Transverse colon (tissue), 4 donors: Measurements from ENCODE around the gene PRPF6. TPM values are rescaled to one million over a fixed set of nuclear protein-coding genes. Genes with fewer than 3 reads are reported as not detected.

Source experiments
- DNase-seq: peaks from one replicate; pipeline ENCODE4 v3.0.0-alpha.2; 2019
- H3K27ac ChIP-seq, 4 donors: fragments of 200-600 bp; sonication (generic); 2 replicates each; pipeline ENCODE4 v1.5.1; 2016 to 2018; ENCODE audit warnings: inconsistent platforms in 4 of 4
- H3K27me3 ChIP-seq: fragments of 200-600 bp; sonication (generic); 2 replicates; pipeline ENCODE4 v1.5.1; 2017; ENCODE audit warnings: inconsistent platforms
- H3K36me3 ChIP-seq, 4 donors: fragments of 200-600 bp; sonication (generic); 2 replicates each; pipeline ENCODE4 v1.5.1; 2017 to 2019; ENCODE audit warnings: inconsistent platforms in 4 of 4
- H3K4me1 ChIP-seq, 4 donors: fragments of 200-600 bp; sonication (generic); 2 replicates each; pipeline ENCODE4 v1.5.1; 2017 to 2020; ENCODE audit warnings: inconsistent platforms in 4 of 4
- H3K4me3 ChIP-seq, 4 donors: fragments of 200-600 bp; sonication (generic); 1 replicate in 1 of 4; 2 replicates in 3 of 4; pipeline versions ENCODE4 v1.5.1 to v1.6.1; 2017 to 2019; ENCODE audit warnings: inconsistent platforms in 4 of 4
- H3K9me3 ChIP-seq, 2 donors: fragments of 200-600 bp; sonication (generic); 2 replicates each; pipeline ENCODE4 v1.5.1; 2017 to 2019; ENCODE audit warnings: inconsistent platforms in 2 of 2
- CTCF ChIP-seq, 5 experiments: fragments of 200-600 bp in 3 of 5; fragments of 450-650 bp in 2 of 5; sonication (generic) in 3 of 5; IDR thresholded peaks; 1 replicate in 2 of 5; 2 replicates in 3 of 5; pipeline ENCODE4 v1.5.1; 2016 to 2017; ENCODE audit warnings: antibody characterized with exemption in 5 of 5, inconsistent platforms in 3 of 5, mild to moderate bottlenecking in 2 of 5, moderate library complexity in 1 of 5
- EP300 ChIP-seq: sonication (generic); formaldehyde crosslinking; IDR thresholded peaks from one replicate; pipeline ENCODE4 v1.6.1; 2017; ENCODE audit warnings: antibody characterized with exemption, low read depth
- POLR2A ChIP-seq: fragments of 450-650 bp; IDR thresholded peaks from one replicate; pipeline ENCODE4 v1.6.1; 2016; ENCODE audit warnings: antibody characterized with exemption, mild to moderate bottlenecking, moderate library complexity
- POLR2AphosphoS5 ChIP-seq, 3 donors: sonication (generic); formaldehyde crosslinking; IDR thresholded peaks; one replicate each; pipeline ENCODE4 v1.6.1; 2016; ENCODE audit warnings: antibody characterized with exemption in 3 of 3
- WGBS, 2 donors: methylation state at CpG; one replicate each; pipeline ENCODE4 v1.1.5; 2018; ENCODE audit warnings: low coverage in 1 of 2; 5-methylcytosine and 5-hydroxymethylcytosine counted together
- in situ Hi-C, 4 donors: fragments of 200-750 bp; cut with MboI; loops; one replicate each; pipeline versions ENCODE4 v1.15.0 to v1.15.1; 2017; ENCODE audit warnings: low sequenced_read_pairs in 3 of 4, low pct_ligation_motif_present in 1 of 4, low pct_unique_long_range_greater_than_20kb in 1 of 4
- intact Hi-C: fragments of 100-400 bp; cut with DNase I; formaldehyde crosslinking; loops from one replicate; pipeline ENCODE4 v1.15.1; 2023; ENCODE audit warnings: low total_unique reads
- total RNA-seq, 4 donors: library from RNA; depleted of rRNA; stranded (reverse); fragments of >200 nt; gene quantifications; one replicate each; pipeline ENCODE4 v1.1.0, GENCODE V29; 2016

PRPF6 gene
- total RNA-seq, 4 donors from 2014 or later = 29.2 to 55.7 (median 51.8) TPM

- Histone ChIP-seq H3K9me3 (no peaks in the 10 kb centered on the region), H3K27ac (peak overlapping the region; percentile 8 to 48 (median 36)), H3K36me3 (no peaks in the 10 kb centered on the region), H3K4me1 (peaks cover 0 to 5% (median 0%) of the 10 kb centered on the region in 4 donors), H3K4me3 (no peak overlapping the region), H3K27me3 (peaks cover 64% of the 10 kb centered on the region)
- 49% methylated on average over 20 of the region's 22 CpGs; no CpG with 5 or more reads in 1 of the 2 donors for WGBS, 2 donors
- no peak for TF ChIP-seq CTCF (IDR thresholded peaks at IDR 0.05)
- TF ChIP-seq EP300 = no peak
- no peak for TF ChIP-seq POLR2A
- intact Hi-C loops (no loop called here), in situ Hi-C loops (no loop called here)
- DNase-seq = no peak
These were observed 75.1 kb downstream of the PRPF6 start for GRCh38 chr20:64055893-64056638.

GRCh38 chr20:64056639-64056888 lies 75.6 kb downstream of the PRPF6 start:
- Histone ChIP-seq H3K27me3 (peaks cover 59% of the 10 kb centered on the region), H3K27ac (peak overlapping the region; percentile 8 to 47 (median 29)), H3K36me3 (no peaks in the 10 kb centered on the region), H3K4me3 (no peak overlapping the region), H3K4me1 (peaks cover 0 to 5% (median 0%) of the 10 kb centered on the region in 4 donors), H3K9me3 (no peaks in the 10 kb centered on the region)
- in situ Hi-C loops (no loop called here), intact Hi-C loops (no loop called here)
- 33% methylated on average over 7 of the region's 7 CpGs; no CpG with 5 or more reads in 1 of the 2 donors for WGBS, 2 donors
- DNase-seq = no peak
- TF ChIP-seq POLR2A (no peak), EP300 (no peak), CTCF (IDR thresholded peaks at IDR 0.05) (no peak), POLR2AphosphoS5 (IDR thresholded peaks at IDR 0.05) (no peak)

- Histone ChIP-seq H3K4me1 (peaks cover 0 to 6% (median 0%) of the 10 kb centered on the region in 4 donors), H3K27ac (peak overlapping the region; percentile 8 to 47 (median 29)), H3K9me3 (no peaks in the 10 kb centered on the region), H3K4me3 (no peak overlapping the region), H3K36me3 (no peaks in the 10 kb centered on the region), H3K27me3 (peaks cover 54% of the 10 kb centered on the region)
- DNase-seq = no peak
- intact Hi-C loops (no loop called here), in situ Hi-C loops (no loop called here)
- 40 to 49% methylated on average over 1 to 34 of the region's 39 CpGs for WGBS, 2 donors
- TF ChIP-seq POLR2A = no peak
- TF ChIP-seq EP300 = no peak
- TF ChIP-seq CTCF (IDR thresholded peaks at IDR 0.05) = no peak
- no peak for TF ChIP-seq POLR2AphosphoS5 (IDR thresholded peaks at IDR 0.05)
These were observed 76.1 kb downstream of the PRPF6 start for GRCh38 chr20:64056889-64057627.

- intact Hi-C loops (no loop called here), in situ Hi-C loops (no loop called here)
- no peak for TF ChIP-seq EP300
- TF ChIP-seq POLR2A = no peak
- peak; percentile 72 to 85 (median 83) for TF ChIP-seq CTCF (IDR thresholded peaks at IDR 0.05)
- TF ChIP-seq POLR2AphosphoS5 (IDR thresholded peaks at IDR 0.05) = no peak
These were observed 76.9 kb downstream of the PRPF6 start for GRCh38 chr20:64057628-64058498.

More at GRCh38 chr20:64057628-64058498, 76.9 kb downstream of the PRPF6 start:
- peaks cover 46% of the 10 kb centered on the region for H3K27me3 ChIP-seq
- H3K36me3 ChIP-seq = no peaks in the 10 kb centered on the region
- peaks cover 4 to 12% (median 5%) of the 10 kb centered on the region in 4 donors for H3K4me1 ChIP-seq
- 30% methylated on average over 30 of the region's 33 CpGs; no CpG with 5 or more reads in 1 of the 2 donors for WGBS, 2 donors
- H3K27ac ChIP-seq = peak overlapping the region in 2 of 4 donors; percentile 17 to 32
- no peak overlapping the region for H3K4me3 ChIP-seq
- H3K9me3 ChIP-seq = no peaks in the 10 kb centered on the region
- peak; percentile 81 for DNase-seq
